Gastroesophageal sphincter (tissue), 3 donors: ENCODE measurements around the gene NOBOX.

Experiments
- CTCF ChIP-seq, 4 experiments: fragments of 200-600 bp in 2 of 4; fragments of 450-650 bp in 2 of 4; sonication (generic) in 1 of 4; IDR thresholded peaks; one replicate each; pipeline ENCODE4 v1.5.1; 2017 to 2019; ENCODE audit warnings: antibody characterized with exemption in 4 of 4, mild to moderate bottlenecking in 2 of 4, moderate library complexity in 2 of 4
- EP300 ChIP-seq: sonication (generic); formaldehyde crosslinking; IDR thresholded peaks from one replicate; pipeline ENCODE4 v1.6.1; 2017; ENCODE audit warnings: antibody characterized with exemption, mild to moderate bottlenecking
- POLR2A ChIP-seq, 2 donors: fragments of 450-650 bp; IDR thresholded peaks; one replicate each; pipeline ENCODE4 v1.6.1; 2017; ENCODE audit warnings: antibody characterized with exemption in 2 of 2, mild to moderate bottlenecking in 2 of 2, moderate library complexity in 1 of 2
- POLR2AphosphoS5 ChIP-seq: sonication (generic); formaldehyde crosslinking; IDR thresholded peaks from one replicate; pipeline ENCODE4 v1.6.1; 2017; ENCODE audit warnings: antibody characterized with exemption

DNA sequence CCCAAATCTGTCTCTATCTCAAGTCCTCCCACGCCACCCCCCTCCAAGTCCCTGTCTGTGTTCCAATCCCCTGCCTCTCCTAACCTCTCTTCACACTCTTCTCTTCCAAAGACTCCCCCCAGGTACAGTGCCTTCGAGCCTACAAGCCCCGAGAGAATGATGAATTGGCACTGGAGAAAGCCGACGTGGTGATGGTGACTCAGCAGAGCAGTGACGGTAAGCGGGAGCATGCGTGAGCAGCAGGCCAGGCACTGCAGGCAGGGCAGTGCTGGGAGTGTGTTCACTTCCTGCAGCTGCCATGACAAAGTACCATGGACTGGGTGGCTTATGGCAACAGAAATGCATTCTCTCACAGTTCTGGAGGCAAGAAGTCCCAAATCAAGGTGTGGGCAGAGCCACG lies 24.8 kb downstream of the NOBOX start:
- TF ChIP-seq POLR2A (IDR thresholded peaks at IDR 0.05) (no peak), CTCF (IDR thresholded peaks at IDR 0.05) (no peak), POLR2AphosphoS5 (no peak), EP300 (no peak)
